A549 (cell line): ENCODE measurements around the gene MTPN.

Experiments used
- CHD2 ChIP-seq: fragments of 150-350 bp; IDR thresholded peaks from 2 replicates; pipeline ENCODE4 v1.6.1; 2014; ENCODE audit warnings: low read length; ENCODE audit not compliant: partially characterized antibody
- CTCF ChIP-seq: fragments of >200 bp; sonication (Bioruptor Twin); formaldehyde crosslinking; IDR thresholded peaks from 3 replicates; pipeline ENCODE4 v1.5.1; 2016
- EHMT2 ChIP-seq: fragments of 200-600 bp; sonication (generic); IDR thresholded peaks from 2 replicates; pipeline ENCODE4 v1.6.1; 2016; ENCODE audit warnings: antibody characterized with exemption, low read depth, mild to moderate bottlenecking, moderate library complexity
- HOXB5 ChIP-seq: fragments of 250-450 bp; sonication (Bioruptor Pico); IDR thresholded peaks from 2 replicates; pipeline ENCODE4 v1.5.0; 2020; ENCODE audit warnings: mild to moderate bottlenecking, moderate library complexity
- RFX5 ChIP-seq: fragments of 450-650 bp; IDR thresholded peaks from 2 replicates; pipeline ENCODE4 v1.7.1; 2014; ENCODE audit warnings: antibody characterized with exemption, mild to moderate bottlenecking, moderate library complexity

- TF ChIP-seq HOXB5 (CRISPR knock-in tag) (no peak), CTCF (no peak), CHD2 (no peak), EHMT2 (no peak), RFX5 (no peak)
Observed at GRCh38 chr7:135924302-135924701, 52.9 kb downstream of the MTPN start.
